ENCODE measurements around the gene FOSL1.

The FOSL1 gene

DNA sequence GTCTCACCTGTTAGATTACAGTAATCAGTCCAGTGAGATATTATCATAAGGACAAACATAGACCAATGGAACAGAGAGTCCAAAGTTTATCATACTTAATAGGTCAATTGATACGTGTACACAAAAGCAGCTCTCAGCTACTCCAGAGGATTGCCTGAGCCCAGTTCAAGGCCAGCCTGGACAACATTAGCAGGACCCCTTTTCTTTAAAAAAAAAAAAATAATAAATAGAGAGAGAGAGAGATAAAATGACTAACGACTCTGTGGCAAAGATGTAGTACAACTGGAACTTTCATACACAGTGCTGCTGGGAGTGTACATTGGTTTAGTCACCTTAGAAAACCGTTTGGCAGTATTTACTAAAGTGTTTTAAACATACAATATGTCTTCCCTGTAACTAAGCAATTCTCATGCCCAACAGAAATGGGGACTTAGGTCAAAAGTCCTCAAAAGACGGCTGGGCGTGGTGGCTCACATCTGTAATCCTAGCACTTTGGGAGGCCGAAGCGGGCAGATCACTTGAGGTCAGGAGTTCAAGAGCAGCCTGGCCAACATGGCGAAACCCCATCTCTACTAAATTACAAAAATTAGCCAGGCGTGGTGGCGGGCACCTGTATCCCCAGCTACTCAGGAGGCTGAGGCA, 55.8 kb downstream of the FOSL1 start:
- WGBS, 2 experiments (ENCODE audit: insufficient coverage in 2 of 2) = 97 to 98% methylated on average over 5 to 8 of the region's 10 CpGs
- no peak overlapping the region for H3K27ac ChIP-seq (ENCODE audit: low read depth, low read length, severe bottlenecking)
- H3K36me3 ChIP-seq (ENCODE audit: control insufficient read depth, insufficient read depth, low read length) = no peaks in the 10 kb centered on the region
- no peaks in the 10 kb centered on the region for H3K4me1 ChIP-seq (ENCODE audit: control insufficient read depth, insufficient read depth, low read length, poor library complexity, severe bottlenecking)
- no peak overlapping the region for H3K4me3 ChIP-seq (ENCODE audit: extremely low read depth, insufficient read depth, low read length, poor library complexity, severe bottlenecking)
- no peaks in the 10 kb centered on the region for H3K9me3 ChIP-seq (ENCODE audit: control insufficient read depth, low read length)

- WGBS, 2 experiments (ENCODE audit: insufficient coverage in 2 of 2) = no CpG with 5 or more reads among the region's 3 CpGs
- Histone ChIP-seq H3K27ac (ENCODE audit: low read depth, low read length, severe bottlenecking) (no peak overlapping the region), H3K4me3 (ENCODE audit: extremely low read depth, insufficient read depth, low read length, poor library complexity, severe bottlenecking) (no peak overlapping the region)
Measured at GRCh38 chr11:65843811-65844210, 56.4 kb downstream of the FOSL1 start.

GRCh38 chr11:65842144-65842543, 58.0 kb downstream of the FOSL1 start:
- WGBS, 2 experiments (ENCODE audit: insufficient coverage in 2 of 2) = 94 to 95% methylated on average over 4 of the region's 4 CpGs
- Histone ChIP-seq H3K36me3 (ENCODE audit: control insufficient read depth, insufficient read depth, low read length) (no peaks in the 10 kb centered on the region), H3K4me3 (ENCODE audit: extremely low read depth, insufficient read depth, low read length, poor library complexity, severe bottlenecking) (no peak overlapping the region)

More at GRCh38 chr11:65843811-65844210, 56.4 kb downstream of the FOSL1 start:
- H3K4me1 ChIP-seq (ENCODE audit: control insufficient read depth, insufficient read depth, low read length, poor library complexity, severe bottlenecking) = no peaks in the 10 kb centered on the region
- no peaks in the 10 kb centered on the region for H3K36me3 ChIP-seq (ENCODE audit: control insufficient read depth, insufficient read depth, low read length)
- no peaks in the 10 kb centered on the region for H3K9me3 ChIP-seq (ENCODE audit: control insufficient read depth, low read length)

More at GRCh38 chr11:65842144-65842543, 58.0 kb downstream of the FOSL1 start:
- Histone ChIP-seq H3K9me3 (ENCODE audit: control insufficient read depth, low read length) (no peaks in the 10 kb centered on the region), H3K27ac (ENCODE audit: low read depth, low read length, severe bottlenecking) (no peak overlapping the region), H3K4me1 (ENCODE audit: control insufficient read depth, insufficient read depth, low read length, poor library complexity, severe bottlenecking) (no peaks in the 10 kb centered on the region)

Data from mesodermal cell (in vitro differentiated cells).